ENCODE results near the gene ZNF609.

The ZNF609 gene

DNA sequence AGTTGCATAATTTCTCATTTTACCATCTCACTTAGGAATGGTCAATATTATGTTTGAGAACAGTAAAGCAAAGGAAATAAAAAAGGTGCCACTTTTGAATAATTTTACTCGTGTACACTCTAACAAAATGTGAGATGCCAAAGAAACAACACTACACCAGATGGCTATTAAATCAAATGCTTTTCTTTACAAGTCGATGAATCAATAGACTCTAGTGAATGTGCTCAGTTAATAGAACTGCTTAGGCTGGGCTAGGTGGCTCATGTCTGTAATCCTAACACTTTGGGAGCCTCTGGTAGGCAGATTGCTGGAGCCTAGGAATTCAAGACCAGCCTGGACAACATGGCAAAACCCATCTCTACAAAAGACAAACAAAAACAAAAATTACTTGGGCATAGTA, 87.9 kb downstream of the ZNF609 start:
- no peak for DNase-seq

- no peak for DNase-seq
Observed at GRCh38 chr15:64549860-64550259, 89.5 kb downstream of the ZNF609 start.

DNA sequence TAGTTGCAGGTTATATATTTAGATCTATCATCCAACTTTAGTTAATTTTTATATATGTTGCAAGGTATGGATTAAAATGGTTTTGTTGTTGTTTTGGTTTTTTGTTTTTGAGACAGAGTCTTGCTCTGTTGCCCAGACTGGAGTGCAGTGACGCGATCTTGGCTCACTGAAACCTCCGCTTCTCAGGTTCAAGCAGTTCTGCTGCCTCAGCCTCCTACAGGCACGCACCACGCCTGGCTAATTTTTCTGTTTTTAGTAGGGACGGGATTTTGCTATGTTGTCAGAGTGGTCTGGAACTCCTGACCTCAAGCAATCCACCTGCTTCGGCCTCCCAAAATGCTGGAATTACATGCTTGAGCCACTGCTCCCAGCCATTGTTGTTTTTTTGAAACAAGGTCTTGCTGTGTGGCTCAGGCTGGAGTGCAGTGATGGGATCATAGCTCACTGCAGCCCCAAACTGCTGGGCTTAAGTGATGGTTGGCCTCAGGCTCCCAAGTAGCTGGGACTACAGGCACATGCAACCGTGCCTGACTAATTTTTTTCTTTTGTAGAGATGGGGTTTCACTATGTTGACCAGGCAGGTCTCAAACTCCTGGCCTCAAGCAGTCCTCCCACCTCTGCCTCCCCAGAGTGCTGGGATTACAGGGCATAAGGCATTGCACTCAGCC, 92.0 kb downstream of the ZNF609 start:
- no peak for DNase-seq

GRCh38 chr15:64558460-64559179, 98.2 kb downstream of the ZNF609 start:
- DNase-seq = no peak

DNA sequence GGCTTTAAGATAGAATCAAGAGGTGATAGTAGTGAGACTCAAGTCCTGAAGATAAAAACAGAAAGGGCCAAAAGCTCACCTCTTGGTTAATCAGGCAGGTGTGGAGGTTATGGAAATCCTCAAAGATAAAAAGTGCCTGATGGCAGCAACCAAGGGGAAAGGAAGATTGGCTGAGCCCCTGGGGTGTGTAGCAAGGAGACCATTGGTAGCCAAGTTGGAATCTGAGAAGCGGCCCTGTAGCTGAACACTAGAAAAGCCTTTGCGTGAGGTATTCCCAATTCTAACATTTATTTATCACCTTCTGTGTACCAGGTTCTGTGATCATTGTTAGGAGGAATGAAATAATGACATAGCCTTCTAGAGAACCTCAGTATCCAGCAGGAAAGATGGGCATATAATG, 98.9 kb downstream of the ZNF609 start:
- DNase-seq = no peak

GRCh38 chr15:64560501-64560900, 100.1 kb downstream of the ZNF609 start:
- DNase-seq = no peak

GRCh38 chr15:64560998-64561397, 100.6 kb downstream of the ZNF609 start:
- DNase-seq = no peak

DNA sequence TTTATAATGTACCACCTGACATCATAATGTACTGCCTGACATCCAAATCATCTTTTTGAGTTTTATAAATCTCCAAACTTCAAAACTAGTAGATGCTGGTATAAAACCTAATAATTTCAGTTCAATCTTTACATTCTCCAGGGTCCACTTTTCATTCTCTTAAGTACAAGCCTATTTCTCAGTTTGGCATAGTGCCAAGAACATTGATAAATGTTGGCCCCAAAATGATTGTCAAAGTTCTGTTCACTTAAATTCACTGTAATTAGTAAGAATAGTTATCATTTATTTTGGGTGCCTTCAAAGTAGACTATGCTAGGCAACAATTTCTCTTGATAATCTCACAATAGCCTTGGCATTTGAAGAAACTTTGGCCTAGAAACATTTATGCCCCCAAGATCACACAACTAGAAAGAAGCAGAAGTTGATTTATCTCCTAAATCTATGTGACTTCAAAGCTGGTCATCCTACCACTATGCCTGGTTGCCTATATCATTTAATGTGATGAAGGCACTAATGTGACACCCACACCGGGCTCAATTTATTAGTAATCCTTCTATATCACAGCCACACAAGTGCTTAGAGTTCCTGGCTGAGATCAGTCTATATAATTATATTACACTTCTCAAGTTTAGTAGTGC, 101.7 kb downstream of the ZNF609 start:
- no peak for DNase-seq

DNA sequence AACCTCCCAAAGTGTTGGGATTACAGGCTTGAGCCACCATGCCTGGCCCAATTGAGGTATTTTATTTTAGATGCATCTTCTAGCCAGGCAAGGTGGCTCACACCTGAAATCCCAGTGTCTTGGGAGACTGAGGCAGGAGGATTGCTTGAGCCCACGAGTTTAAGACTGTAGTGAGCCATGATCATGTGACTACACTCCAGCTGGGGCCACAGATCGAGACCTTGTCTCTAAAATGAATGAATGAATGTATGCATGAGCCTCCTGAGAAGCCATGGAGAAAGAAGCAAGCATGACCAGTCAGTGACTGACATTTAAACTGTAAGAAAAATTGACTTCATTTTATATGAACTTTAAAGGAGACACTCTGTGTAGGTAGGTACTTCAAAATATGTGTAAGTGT, 105.7 kb downstream of the ZNF609 start:
- DNase-seq = no peak

- no peak for DNase-seq
Observed at GRCh38 chr15:64566629-64567427, 106.5 kb downstream of the ZNF609 start.

- DNase-seq = no peak
Observed at GRCh38 chr15:64568765-64569164, 108.4 kb downstream of the ZNF609 start.

- no peak for DNase-seq
Observed at GRCh38 chr15:64571857-64572291, 111.5 kb downstream of the ZNF609 start.

- DNase-seq = no peak
Observed at GRCh38 chr15:64572856-64573255, 112.5 kb downstream of the ZNF609 start.

- DNase-seq = no peak
Observed at GRCh38 chr15:64574301-64575017, 114.1 kb downstream of the ZNF609 start.

- no peak for DNase-seq
Observed at GRCh38 chr15:64580696-64581407, 120.5 kb downstream of the ZNF609 start.

DNA sequence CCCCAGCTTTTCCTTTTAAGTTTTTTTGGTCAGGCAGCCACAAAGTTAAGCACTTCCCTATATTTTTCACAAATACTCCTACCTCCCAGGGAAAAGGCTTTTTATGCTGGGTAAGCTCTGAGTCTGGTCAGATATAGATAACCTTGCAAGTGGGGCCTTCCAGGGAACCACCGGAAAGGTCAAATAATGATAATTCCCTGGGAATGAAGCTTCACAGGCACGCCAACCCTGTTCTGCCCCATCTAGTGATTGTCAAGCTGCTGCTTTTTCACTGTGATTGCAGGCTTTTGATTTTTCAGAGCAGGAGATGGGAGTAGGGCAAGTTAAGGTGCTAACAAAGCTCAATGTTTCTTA, 121.0 kb downstream of the ZNF609 start:
- no peak for DNase-seq

DNA sequence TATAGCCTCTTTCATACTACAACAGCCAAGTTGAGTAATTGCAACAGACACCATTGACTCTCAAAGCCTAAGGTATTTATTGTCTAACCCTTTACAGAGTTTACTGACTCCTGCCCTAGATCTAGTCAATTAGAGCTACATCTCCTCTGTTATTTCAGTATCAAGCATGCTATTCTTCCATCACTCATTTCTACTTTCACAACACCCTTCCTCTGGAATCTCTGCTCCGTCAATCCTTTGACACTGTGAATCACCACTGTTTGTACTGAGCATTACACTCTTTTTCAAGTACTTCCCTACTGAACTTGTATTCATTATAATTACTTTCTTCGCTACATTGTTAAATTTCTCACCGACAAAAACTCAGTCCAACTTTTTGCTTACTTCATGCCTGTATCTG, 121.8 kb downstream of the ZNF609 start:
- no peak for DNase-seq

DNA sequence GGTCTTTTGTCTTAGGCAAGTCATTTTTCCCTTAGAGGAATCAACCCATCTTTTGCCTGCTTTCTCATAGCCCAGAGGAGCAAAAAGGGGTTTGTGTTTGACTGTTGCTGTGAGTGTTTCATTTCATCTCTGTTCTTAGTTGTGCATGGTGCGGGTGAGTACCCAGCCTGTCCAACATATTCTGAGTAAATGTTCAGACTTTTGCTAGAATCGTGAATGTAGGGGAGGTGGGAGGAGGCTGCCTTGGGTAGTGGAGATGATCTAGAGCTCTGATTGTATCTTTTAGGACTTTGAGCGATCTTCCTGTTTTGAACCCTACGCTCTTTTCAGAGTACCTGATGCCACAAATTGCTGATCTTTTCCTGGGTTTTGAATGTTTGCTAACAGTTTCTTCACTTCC, 123.1 kb downstream of the ZNF609 start:
- DNase-seq = no peak

DNA sequence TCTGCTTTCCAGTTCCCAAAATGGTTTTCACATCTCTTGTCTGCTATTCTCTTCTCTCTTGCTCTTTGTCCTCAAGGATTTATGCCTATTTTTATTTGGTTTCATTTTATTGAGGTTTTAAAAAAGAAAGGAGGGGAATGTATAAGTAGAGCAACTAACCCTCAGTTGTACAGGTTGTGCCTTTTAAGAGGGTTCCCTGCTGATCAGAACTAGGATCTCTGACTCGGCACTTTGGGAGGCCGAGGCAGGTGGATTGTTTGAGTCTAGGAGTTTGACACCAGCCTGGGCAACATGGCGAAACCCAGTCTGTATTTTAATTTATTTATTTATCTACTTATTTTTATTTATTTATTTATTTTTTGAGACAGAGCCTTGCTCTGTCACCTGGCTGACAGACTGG, 123.6 kb downstream of the ZNF609 start:
- no peak for DNase-seq

DNA sequence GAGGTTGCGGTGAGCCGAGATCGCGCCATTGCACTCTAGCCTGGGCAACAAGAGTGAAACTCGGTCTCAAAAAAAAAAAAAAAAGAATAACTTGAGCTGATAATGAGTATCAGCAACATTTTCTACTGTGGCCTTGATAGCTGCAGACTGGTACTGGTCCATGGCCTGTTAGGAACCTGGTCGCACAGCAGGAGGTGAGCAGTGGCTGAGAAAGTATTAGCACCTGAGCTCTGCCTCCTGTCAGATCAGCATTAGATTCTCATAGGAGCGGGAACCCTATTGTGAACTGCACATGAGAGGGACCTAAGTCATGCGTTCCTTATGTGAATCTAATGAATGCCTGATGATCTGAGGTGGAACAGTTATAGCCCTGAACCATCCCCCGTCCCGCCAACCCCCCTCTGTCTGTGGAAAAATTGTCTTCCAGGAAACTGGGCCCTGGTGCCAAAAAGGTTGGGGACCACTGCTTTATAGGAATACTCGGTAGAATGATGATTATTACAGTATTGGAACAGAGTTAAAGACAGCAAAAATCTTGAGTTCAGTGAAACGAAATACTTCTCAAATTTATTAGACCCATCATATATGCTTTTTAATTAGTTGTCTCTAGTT, 126.0 kb downstream of the ZNF609 start:
- no peak for DNase-seq

DNA sequence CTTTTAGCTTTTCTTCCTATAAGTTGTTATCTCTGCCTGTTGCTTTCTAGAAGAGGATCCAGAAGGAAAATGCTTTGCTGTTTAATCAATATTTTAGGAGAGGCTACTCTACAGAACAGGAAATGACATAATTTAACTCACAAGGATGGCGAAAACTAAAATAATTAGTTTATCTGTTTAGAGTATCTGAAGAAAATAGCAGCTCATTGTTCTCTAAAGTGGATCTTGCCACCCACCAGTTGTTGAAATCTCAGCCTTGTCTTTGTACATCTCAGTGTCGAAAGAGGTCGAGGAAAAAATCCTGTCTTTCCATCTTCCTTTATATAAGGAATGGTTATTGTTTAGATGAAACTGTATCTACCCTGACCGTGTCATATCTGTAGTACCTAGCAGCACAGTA, 126.6 kb downstream of the ZNF609 start:
- no peak for DNase-seq
